A549 (cell line): Measurements from ENCODE around the gene IRX5. TPM values are rescaled to one million over a fixed set of nuclear protein-coding genes. Genes with fewer than 3 reads are reported as not detected.

Experiments used
- ATAC-seq, 2 experiments: fragments of 200-7000 bp in 1 of 2; fragments of >200 bp in 1 of 2; cut with Nextera tagmentation in 1 of 2; cut with Tn5 transposase in 1 of 2; 3 replicates each; pipeline versions ENCODE4 v1.8.0 to v1.9.1; 2018 to 2020; ENCODE audit warnings: mild to moderate bottlenecking in 1 of 2, moderate library complexity in 1 of 2
- CTCF ChIA-PET: fragments of 300-600 bp; sonication (Branson Sonifier 250); formaldehyde crosslinking; extraction: SDS; loops from one replicate; lab custom pipeline; 2021; ENCODE audit warnings: antibody characterized with exemption, inconsistent platforms; lab: Yijun Ruan, JAX
- POLR2A ChIA-PET: fragments of 350-600 bp; formaldehyde crosslinking; extraction: SDS; loops from one replicate; lab custom pipeline; 2021; ENCODE audit warnings: antibody characterized with exemption, inconsistent platforms; lab: Yijun Ruan, JAX
- DNase-seq, 2 experiments: peaks; one replicate each; pipeline versions ENCODE4 v3.0.0 to v3.0.0-alpha.2; 2011 to 2016; ENCODE audit warnings: low read depth in 1 of 2, low spot score in 1 of 2
- FAIRE-seq: peaks from 2 replicates; lab custom pipeline; 2011; peaks lifted over from hg19 to GRCh38; lab: Jason Lieb, UNC
- H3K27ac ChIP-seq, 2 experiments: fragments of >200 bp; sonication (Bioruptor Twin); formaldehyde crosslinking; 3 replicates each; pipeline ENCODE4 v1.5.1; 2016 to 2017
- H3K4me1 ChIP-seq: fragments of >200 bp; sonication (Bioruptor Twin); formaldehyde crosslinking; 3 replicates; pipeline ENCODE4 v1.6.1; 2016
- H3K4me2 ChIP-seq: fragments of >200 bp; sonication (Bioruptor Twin); formaldehyde crosslinking; 3 replicates; pipeline ENCODE4 v1.6.1; 2016
- H3K4me3 ChIP-seq: fragments of >200 bp; sonication (Bioruptor Twin); formaldehyde crosslinking; 3 replicates; pipeline ENCODE4 v1.5.1; 2016
- H3K9me3 ChIP-seq: fragments of >200 bp; sonication (Bioruptor Twin); formaldehyde crosslinking; 3 replicates; pipeline ENCODE4 v1.6.1; 2016
- BCL3 ChIP-seq: fragments of >200 bp; sonication (Bioruptor Twin); formaldehyde crosslinking; IDR thresholded peaks from 3 replicates; pipeline ENCODE4 v1.6.1; 2016
- CBX8 ChIP-seq: fragments of 200-600 bp; sonication (generic); IDR thresholded peaks from 2 replicates; pipeline ENCODE4 v1.6.1; 2016
- CHD4 ChIP-seq: fragments of 200-600 bp; sonication (generic); IDR thresholded peaks from 2 replicates; pipeline ENCODE4 v1.6.1; 2016; ENCODE audit warnings: antibody characterized with exemption, mild to moderate bottlenecking, borderline replicate concordance
- ELK1 ChIP-seq: fragments of 150-350 bp; IDR thresholded peaks from 2 replicates; pipeline ENCODE4 v1.6.1; 2014; ENCODE audit warnings: low read depth, mild to moderate bottlenecking, low read length
- FOXS1 ChIP-seq: fragments of 250-450 bp; sonication (Bioruptor Pico); IDR thresholded peaks from 2 replicates; pipeline ENCODE4 v1.5.0; 2020; ENCODE audit warnings: mild to moderate bottlenecking, moderate library complexity
- HOXA7 ChIP-seq: fragments of 250-450 bp; sonication (Bioruptor Pico); IDR thresholded peaks from 2 replicates; pipeline ENCODE4 v1.5.0; 2020; ENCODE audit warnings: mild to moderate bottlenecking, moderate library complexity
- HOXB13 ChIP-seq: fragments of 250-450 bp; sonication (Bioruptor Pico); IDR thresholded peaks from 2 replicates; pipeline ENCODE4 v1.5.0; 2020; ENCODE audit warnings: low read depth, mild to moderate bottlenecking, moderate library complexity
- JUN ChIP-seq, 2 experiments: fragments of >200 bp; sonication (Bioruptor Twin); formaldehyde crosslinking; IDR thresholded peaks; 2 replicates in 1 of 2; 3 replicates in 1 of 2; pipeline ENCODE4 v1.6.1; 2016 to 2017
- KDM5A ChIP-seq: fragments of 200-600 bp; sonication (generic); IDR thresholded peaks from 2 replicates; pipeline ENCODE4 v1.6.1; 2016; ENCODE audit warnings: antibody characterized with exemption, mild to moderate bottlenecking
- NFE2L2 ChIP-seq: fragments of 150-350 bp; conservative IDR thresholded peaks from 2 replicates; pipeline ENCODE4 v1.6.1; 2014; ENCODE audit warnings: low read length
- PBX3 ChIP-seq: IDR thresholded peaks from 2 replicates; pipeline ENCODE4 v1.6.1; 2012
- RAD21 ChIP-seq, 2 experiments: fragments of >200 bp in 1 of 2; sonication (Bioruptor Twin) in 1 of 2; formaldehyde crosslinking in 1 of 2; IDR thresholded peaks in 1 of 2; conservative IDR thresholded peaks in 1 of 2; 2 replicates in 1 of 2; 3 replicates in 1 of 2; pipeline ENCODE4 v1.6.1; 2012 to 2018; ENCODE audit warnings: inconsistent platforms in 1 of 2
- RARB ChIP-seq: fragments of 250-450 bp; sonication (Bioruptor Pico); IDR thresholded peaks from 2 replicates; pipeline ENCODE4 v1.8.0; 2021; ENCODE audit warnings: mild to moderate bottlenecking, moderate library complexity
- RFX5 ChIP-seq: fragments of 450-650 bp; IDR thresholded peaks from 2 replicates; pipeline ENCODE4 v1.7.1; 2014; ENCODE audit warnings: antibody characterized with exemption, mild to moderate bottlenecking, moderate library complexity
- SMC3 ChIP-seq: fragments of >200 bp; sonication (Bioruptor Twin); formaldehyde crosslinking; IDR thresholded peaks from 3 replicates; pipeline ENCODE4 v1.6.1; 2018; ENCODE audit warnings: inconsistent platforms
- SREBF2 ChIP-seq: fragments of 450-650 bp; IDR thresholded peaks from 2 replicates; pipeline ENCODE4 v1.6.1; 2014; ENCODE audit warnings: mild to moderate bottlenecking, moderate library complexity
- ZC3H11A ChIP-seq: fragments of 450-650 bp; IDR thresholded peaks from 2 replicates; pipeline ENCODE4 v1.6.1; 2014; ENCODE audit warnings: antibody characterized with exemption, mild to moderate bottlenecking
- ZSCAN20 ChIP-seq: fragments of 250-450 bp; sonication (Bioruptor Pico); IDR thresholded peaks from 2 replicates; pipeline ENCODE4 v1.8.0; 2022; ENCODE audit warnings: mild to moderate bottlenecking, moderate library complexity
- WGBS: methylation state at CpG from one replicate; pipeline ENCODE4 v1.1.6; 2017; ENCODE audit errors: missing lambda C conversion rate; 5-methylcytosine and 5-hydroxymethylcytosine counted together
- polyA plus RNA-seq, 4 experiments: library from polyadenylated mRNA; depleted of rRNA in 3 of 4; stranded (reverse); fragments of >200 nt; fragmentation: RNase III in 1 of 4; extraction: RNeasy Plus Mini Kit Qiagen cat#74134 plus additional on column Dnase treatment in 1 of 4; gene quantifications; 2 replicates in 3 of 4; 3 replicates in 1 of 4; pipeline ENCODE4 v1.2.3, GENCODE V29; 2011 to 2017
- TF ChIP-seq, protein P1 (sequence below): fragments of 250-450 bp; sonication (Bioruptor Pico); IDR thresholded peaks from 2 replicates; pipeline ENCODE4 v1.5.0; 2020; ENCODE audit warnings: low read depth, mild to moderate bottlenecking, moderate library complexity
- TF ChIP-seq, protein P2 (sequence below): IDR thresholded peaks from 2 replicates; pipeline ENCODE4 v1.6.1; 2012; ENCODE audit warnings: low read depth, borderline replicate concordance

IRX5 gene
- polyA plus RNA-seq, 2 of the 4 experiments (the other 2 are of a cell fraction) = 0.67 to 0.88 TPM

GRCh38 chr16:54968011-54968410 lies 37.3 kb downstream of the IRX5 start:
- H3K27ac ChIP-seq = no peak overlapping the region
- no peak overlapping the region for H3K4me3 ChIP-seq
- FAIRE-seq = no peak
- no peaks in the 10 kb centered on the region for H3K9me3 ChIP-seq
- no peak for DNase-seq
- ChIA-PET POLR2A (no interaction called here), CTCF (no interaction called here)
- no peak for ATAC-seq
- TF ChIP-seq CHD4 (no peak), KDM5A (no peak), BCL3 (no peak), SREBF2 (no peak), RFX5 (no peak), NFE2L2 (no peak), RARB (CRISPR knock-in tag) (no peak), ELK1 (no peak), RAD21 (conservative IDR thresholded peaks at IDR 0.05 in 1 of 2, IDR thresholded peaks at IDR 0.05 in 1 of 2) (no peak), ZSCAN20 (CRISPR knock-in tag) (no peak), HOXB13 (CRISPR knock-in tag) (no peak), SMC3 (no peak), PBX3 (no peak)
- TF ChIP-seq, protein P1, sequence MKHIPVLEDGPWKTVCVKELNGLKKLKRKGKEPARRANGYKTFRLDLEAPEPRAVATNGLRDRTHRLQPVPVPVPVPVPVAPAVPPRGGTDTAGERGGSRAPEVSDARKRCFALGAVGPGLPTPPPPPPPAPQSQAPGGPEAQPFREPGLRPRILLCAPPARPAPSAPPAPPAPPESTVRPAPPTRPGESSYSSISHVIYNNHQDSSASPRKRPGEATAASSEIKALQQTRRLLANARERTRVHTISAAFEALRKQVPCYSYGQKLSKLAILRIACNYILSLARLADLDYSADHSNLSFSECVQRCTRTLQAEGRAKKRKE = no peak
- no peak overlapping the region for H3K4me2 ChIP-seq
- H3K4me1 ChIP-seq = no peaks in the 10 kb centered on the region

DNA sequence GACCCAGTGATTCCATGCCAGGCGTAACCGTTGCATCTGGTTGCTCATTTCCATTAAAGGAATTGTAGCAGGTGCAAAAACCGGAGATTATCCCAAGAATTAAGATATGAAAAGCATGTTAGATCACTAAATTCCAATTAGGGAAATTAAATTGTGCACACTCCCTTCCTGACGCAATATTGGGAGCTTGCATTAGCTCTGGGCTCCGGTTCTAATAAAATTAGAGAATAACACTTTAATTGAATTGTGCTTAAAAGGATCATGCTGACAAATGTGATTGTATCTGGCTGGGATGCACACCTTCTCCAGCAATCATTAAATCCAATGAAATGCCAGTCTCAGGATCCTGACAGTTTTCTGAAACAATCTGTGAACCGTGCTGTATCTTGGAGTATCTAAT lies 38.1 kb downstream of the IRX5 start:
- CTCF ChIA-PET = interaction anchor here (2.6 kb wide), 1 partner anchor 11 kb away, joined by 15 read pairs; no protein-coding TSS in a partner anchor
- no peak for FAIRE-seq
- Histone ChIP-seq H3K9me3 (no peaks in the 10 kb centered on the region), H3K4me1 (no peaks in the 10 kb centered on the region)
- 53% methylated on average over 6 of the region's 6 CpGs for WGBS
- TF ChIP-seq FOXS1 (CRISPR knock-in tag) (no peak), SREBF2 (no peak), RAD21 (conservative IDR thresholded peaks at IDR 0.05 in 1 of 2, IDR thresholded peaks at IDR 0.05 in 1 of 2) (no peak), CBX8 (no peak), CHD4 (no peak), RARB (CRISPR knock-in tag) (no peak), JUN (IDR thresholded peaks at IDR 0.05) (no peak), ZC3H11A (no peak), HOXA7 (CRISPR knock-in tag) (no peak)
- TF ChIP-seq, protein P2, sequence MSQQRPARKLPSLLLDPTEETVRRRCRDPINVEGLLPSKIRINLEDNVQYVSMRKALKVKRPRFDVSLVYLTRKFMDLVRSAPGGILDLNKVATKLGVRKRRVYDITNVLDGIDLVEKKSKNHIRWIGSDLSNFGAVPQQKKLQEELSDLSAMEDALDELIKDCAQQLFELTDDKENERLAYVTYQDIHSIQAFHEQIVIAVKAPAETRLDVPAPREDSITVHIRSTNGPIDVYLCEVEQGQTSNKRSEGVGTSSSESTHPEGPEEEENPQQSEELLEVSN = no peak
- TF ChIP-seq, all 56 proteins: peak for 0
- no peak overlapping the region for H3K4me2 ChIP-seq
- no peak overlapping the region for H3K27ac ChIP-seq
- ATAC-seq (no peak), DNase-seq (no peak)
- POLR2A ChIA-PET = no interaction called here
- H3K4me3 ChIP-seq = no peak overlapping the region
